ENCODE data around the gene TLX2. TPM values are rescaled to one million over a fixed set of nuclear protein-coding genes. Genes with fewer than 3 reads are reported as not detected.

TLX2 gene
- total RNA-seq, 1 donor from 2014 or later = not detected

DNA sequence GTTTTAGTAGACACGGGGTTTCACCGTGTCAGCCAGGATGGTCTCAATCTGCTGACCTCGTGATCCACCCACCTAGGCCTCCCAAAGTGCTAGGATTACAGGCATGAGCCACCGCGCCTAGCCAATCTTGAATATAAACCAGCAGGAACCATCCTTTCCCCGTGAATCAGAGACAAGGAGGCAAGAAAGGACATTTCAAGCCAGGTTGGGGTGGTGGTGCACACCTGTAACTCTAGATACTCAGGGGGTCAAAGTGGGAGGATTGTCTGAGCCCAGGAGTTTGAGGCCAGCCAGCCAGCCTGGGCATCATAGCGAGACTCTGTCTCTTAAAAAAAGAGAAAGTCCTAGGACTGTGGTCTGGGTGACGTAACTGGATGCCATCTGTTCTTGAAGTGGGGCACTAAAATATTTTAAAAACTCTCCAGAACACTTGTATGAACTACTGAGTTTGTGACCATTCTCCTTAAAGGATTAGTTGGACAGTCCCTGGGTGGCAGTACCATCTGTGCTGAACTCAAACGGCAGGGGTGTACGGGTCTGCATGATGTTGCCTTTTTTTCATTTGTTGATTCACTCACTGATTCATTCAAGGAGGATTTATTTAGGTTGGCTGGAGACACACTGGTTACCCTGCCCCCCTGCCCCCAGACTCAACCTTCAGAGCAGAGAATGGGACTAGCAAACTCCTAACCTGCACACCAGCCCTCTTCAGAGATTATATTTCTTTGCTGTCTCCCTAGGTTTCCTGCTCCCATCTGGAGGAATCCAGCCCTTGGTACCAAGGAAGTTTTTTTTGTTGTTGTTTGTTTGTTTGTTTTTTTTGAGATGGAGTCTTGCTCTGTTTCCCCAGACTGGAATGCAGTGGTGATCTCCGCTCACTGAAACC lies 2.9 kb upstream of the TLX2 start:
- no peak for DNase-seq

- no peak for DNase-seq
Observed at GRCh38 chr2:74512744-74513604, 1.3 kb upstream of the TLX2 start.

DNA sequence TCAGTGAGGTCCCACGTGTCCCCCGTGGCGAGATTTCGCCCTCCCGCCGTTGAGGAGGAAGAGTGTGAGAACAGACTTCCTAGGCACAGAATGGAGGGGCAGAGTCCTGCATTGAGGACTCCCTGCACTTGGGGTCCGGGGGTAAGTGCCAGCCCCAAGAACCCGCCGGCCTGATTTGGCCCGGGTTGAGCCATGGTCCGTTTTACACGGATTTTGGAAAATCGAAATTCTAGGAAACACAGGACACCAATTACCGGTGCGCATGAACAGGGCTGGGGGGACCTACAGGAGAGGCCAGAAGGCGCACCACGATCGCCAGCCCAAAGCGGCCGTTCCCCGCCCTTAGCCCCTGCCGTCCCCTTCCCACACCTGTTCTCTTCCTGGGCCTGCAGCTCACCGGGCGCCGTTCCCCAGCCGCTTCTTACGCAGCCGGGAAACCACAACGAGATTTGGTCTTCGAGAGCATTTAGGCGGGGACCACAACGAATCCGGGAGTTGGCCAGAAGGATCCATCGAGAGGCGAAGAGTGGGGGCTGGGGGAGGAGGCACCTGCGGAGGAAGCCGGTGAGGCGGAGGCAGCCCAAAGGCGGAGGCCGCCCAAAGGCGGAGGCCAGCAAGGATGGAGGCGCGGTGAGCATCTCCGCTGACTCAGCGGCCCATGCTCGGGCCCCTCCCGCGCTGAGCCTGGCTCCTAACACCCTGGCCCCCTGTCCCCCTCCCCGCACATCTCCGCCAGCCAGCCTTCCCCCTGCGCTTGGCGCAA lies 464 bp upstream of the TLX2 start:
- DNase-seq = no peak

GRCh38 chr2:74515271-74515980 lies 1.2 kb downstream of the TLX2 start:
- no peak for DNase-seq

DNA sequence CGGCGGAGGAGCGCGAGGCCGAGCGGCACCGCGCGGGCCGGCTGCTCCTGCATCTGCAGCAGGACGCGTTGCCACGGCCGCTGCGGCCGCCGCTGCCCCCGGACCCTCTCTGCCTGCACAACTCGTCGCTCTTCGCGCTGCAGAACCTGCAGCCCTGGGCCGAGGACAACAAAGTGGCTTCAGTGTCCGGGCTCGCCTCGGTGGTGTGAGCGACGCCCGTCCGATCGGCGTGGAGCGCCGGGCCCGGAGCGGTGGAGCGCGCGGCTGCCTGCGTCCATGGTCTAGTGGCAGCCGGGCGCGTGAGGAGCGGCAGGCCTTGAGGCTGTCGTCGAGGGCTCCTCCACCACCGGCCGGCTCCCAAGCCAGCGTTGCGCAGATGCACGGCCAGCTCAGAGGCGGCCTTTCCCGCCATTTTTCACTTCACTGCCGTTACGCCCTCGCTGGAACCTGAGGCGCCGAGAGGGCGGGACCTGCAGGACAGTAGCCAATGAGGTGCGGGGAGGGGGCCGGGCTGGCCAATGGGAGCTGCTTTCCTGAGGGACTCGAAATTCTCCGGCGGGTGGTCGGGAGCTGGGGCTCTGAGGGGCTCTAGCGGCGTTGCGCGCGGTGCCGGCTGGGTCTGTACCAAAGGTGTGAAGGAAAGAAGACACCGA lies 1.9 kb downstream of the TLX2 start:
- DNase-seq = peak; percentile 20

GRCh38 chr2:74516650-74517049 lies 2.4 kb downstream of the TLX2 start:
- DNase-seq = no peak

- DNase-seq = no peak
Observed at GRCh38 chr2:74522516-74522915, 8.3 kb downstream of the TLX2 start.

DNA sequence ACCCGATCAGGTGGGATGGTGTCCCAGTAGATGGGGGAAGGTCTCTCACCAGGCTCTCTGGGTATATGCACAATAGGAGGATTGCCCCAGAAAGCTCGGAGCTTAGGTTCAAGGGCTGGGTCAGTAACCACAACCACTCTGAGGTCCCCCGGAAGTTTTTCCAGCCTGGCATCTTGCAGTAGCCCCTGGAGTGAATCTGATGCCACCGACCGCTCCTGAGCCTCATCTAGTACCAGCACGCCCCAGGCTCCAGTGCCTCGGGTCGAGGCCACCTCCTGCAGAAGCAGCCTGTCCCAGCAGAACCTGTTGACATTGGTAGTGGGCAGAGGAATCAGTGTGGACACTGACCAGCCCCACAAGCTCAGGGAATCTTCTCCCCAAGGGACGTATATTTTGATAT lies 9.8 kb downstream of the TLX2 start:
- no peak for DNase-seq

- no peak for DNase-seq
Observed at GRCh38 chr2:74524955-74525716, 10.9 kb downstream of the TLX2 start.

DNA sequence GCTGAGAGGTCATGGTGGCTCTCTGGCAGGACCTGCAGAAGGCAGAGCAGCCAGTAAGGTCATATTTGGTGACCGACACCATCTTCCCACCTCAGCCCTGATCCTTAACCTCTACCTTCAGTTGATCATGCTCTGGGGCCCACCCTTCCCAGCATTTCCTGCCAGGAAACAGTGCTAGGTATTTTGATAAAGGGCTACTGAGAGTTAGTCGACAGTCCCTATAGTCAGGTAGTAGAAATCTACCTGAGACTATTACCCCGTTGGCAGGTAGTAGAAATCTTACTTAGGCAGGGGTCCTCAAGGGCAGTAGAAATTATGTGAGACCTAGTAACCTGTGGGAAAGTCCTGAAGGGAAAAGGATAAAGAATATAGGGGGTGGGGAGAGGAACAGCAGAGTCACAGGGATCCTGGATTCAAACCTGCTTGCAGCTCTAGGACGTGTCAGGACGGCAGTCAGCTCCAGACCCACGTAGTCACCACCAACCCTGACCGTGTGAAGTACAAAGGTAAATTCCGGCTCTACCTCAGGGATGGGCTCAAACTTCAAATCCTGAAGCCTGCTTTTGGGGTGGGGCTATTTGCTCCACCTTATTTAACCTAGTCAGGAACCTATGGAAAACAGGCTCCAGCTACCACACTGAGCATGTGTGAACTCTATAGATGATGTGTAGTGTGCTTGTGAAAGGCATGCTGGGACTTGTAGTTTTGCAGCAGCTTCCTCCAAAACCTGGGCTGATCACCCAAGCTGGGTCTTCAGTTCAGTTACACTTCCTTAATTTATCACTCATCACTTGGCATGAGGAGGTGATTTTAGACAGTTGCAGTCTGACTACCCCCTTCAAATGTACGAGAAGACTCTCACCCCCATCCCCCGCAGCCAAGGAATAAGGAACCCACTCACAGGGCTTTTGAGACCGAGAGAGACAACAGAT lies 11.7 kb downstream of the TLX2 start, which contains the start of gene DQX1:
DQX1 (minus strand) TSS at position 515 of the 932 bp plus-strand sequence; CDS start at position 13, 502 bp downstream.
- no peak for DNase-seq

DNA sequence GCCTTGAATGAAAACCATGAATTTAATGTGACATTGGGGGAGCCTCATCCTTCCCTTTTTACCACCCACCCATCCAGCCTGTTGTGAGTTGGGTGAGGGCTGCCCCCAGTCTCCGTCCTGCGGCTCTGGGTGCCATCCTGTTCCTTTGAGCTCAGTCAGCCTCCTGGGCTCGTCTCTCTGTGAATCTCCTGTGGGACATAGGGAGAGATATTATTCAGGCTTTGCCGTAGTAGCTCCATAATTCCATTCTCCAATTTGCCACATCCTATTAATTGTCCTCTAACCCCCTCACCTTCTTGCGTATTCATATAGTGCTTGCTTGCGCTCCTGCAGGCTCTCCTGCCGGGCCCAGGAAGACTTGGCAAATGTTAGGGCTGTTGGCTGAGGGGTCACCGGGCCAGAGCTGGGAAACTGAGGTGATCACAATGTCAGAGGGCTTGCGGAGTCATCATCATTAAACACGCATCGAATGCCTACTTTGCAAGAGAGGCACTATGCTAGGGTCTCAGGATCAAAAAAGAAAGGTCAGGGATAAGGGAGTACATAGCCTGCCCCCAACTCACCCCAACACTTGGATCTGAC lies 12.5 kb downstream of the TLX2 start:
- DNase-seq = no peak

DNA sequence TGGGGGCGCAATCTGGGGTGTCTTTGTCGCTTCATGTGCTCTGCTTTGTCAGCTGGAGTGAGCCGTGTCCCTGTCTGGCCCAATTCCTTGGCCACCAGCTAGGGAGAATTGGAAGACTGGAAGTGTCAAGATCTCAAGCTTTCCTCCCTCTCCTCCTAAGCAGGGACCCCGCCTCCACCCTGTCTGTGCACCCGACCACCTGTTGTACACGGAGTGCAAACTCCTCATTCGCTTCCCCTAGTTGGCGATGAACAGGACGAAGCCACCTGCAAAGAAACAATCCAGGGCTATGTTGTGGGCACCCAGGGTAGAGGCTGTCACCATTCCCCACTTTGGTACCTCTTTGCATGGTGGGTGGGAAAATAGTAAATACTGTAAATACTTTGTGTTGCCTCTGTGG lies 13.5 kb downstream of the TLX2 start:
- DNase-seq = no peak

DNA sequence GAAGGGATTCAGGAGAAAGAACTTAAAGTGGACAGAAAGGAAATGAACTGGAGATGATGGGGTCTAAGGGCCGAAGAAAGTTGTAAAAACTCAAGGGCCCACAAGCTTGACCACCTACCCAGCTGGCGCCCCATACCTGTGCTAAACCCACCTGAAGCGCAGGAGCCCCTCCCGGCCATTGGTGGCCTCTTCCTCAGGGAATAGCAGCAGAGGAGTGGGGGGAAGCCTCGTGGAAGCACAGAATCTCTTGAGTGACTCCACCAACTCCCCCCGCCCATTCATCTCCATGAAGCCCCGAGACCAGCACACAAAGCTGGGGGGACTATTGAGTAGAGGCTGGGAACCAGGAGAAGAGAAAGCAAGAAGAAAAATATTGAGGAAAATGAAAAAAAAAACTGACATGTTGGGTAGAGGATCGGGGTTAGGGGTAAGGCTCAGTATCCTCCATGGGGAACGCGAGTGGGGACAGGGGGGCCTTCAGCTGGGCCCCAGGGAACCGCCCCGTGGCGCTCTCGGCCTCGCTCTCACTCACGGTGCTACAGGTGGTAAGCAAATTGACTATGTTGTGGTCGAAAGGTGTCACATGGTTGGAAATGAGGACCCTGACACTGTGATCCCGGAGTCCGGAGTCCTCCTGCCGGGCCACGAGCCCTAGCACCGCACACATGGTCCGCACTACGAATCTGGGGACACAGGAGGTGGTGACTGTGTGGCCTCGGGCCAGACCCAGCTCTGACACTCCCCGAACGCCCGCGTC lies 14.5 kb downstream of the TLX2 start:
- DNase-seq = no peak

GRCh38 chr2:74529357-74530238 lies 15.3 kb downstream of the TLX2 start, which contains the start of the genes AUP1 and HTRA2:
AUP1 (minus strand) TSS chr2:74529706; CDS start chr2:74529629, 77 bp downstream.
HTRA2 (plus strand) TSS chr2:74529933; CDS start chr2:74530007, 74 bp downstream.
- peak; percentile 96 for DNase-seq

DNA sequence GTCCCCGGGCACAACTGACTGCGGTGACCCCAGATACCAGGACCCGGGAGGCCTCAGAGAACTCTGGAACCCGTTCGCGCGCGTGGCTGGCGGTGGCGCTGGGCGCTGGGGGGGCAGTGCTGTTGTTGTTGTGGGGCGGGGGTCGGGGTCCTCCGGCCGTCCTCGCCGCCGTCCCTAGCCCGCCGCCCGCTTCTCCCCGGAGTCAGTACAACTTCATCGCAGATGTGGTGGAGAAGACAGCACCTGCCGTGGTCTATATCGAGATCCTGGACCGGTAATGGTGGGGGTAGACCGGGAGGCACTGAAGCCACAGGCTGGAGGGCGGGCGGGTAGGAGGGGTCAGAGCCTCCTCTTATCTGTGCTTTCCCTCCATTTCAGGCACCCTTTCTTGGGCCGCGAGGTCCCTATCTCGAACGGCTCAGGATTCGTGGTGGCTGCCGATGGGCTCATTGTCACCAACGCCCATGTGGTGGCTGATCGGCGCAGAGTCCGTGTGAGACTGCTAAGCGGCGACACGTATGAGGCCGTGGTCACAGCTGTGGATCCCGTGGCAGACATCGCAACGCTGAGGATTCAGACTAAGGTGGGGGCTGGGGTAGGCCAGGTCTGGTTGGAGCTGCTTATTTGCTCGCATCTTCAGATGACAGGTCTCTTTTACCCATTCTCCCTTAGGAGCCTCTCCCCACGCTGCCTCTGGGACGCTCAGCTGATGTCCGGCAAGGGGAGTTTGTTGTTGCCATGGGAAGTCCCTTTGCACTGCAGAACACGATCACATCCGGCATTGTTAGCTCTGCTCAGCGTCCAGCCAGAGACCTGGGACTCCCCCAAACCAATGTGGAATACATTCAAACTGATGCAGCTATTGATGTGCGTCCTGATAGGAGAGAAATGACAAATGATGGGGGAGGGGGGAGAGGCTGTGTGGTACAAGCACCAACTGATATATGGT lies 16.3 kb downstream of the TLX2 start:
- DNase-seq = peak; percentile 18

- DNase-seq = no peak
Observed at GRCh38 chr2:74531666-74532065, 17.4 kb downstream of the TLX2 start.
